DOHH2 (cell line): ENCODE data around the gene MOV10.
"Not testable (repeated sequence)": the region's sequence is repeated elsewhere in the genome, so short reads cannot be mapped to it uniquely, and the experiment has no call there.

Experiments
- H3F3A ChIP-seq: fragments of 200-600 bp; sonication (generic), shearing (Covaris generic); 2 replicates; pipeline ENCODE4 v1.6.0; 2016; ENCODE audit warnings: antibody characterized with exemption, mild to moderate bottlenecking; ENCODE audit not compliant: control insufficient read depth, insufficient read depth
- H3K27ac ChIP-seq: fragments of 200-600 bp; sonication (generic); 2 replicates; pipeline ENCODE4 v1.5.1; 2014; ENCODE audit warnings: low read depth, mild to moderate bottlenecking, low read length, moderate library complexity
- H3K27me3 ChIP-seq: fragments of 200-600 bp; sonication (generic); 2 replicates; pipeline ENCODE4 v1.6.1; 2014; ENCODE audit warnings: mild to moderate bottlenecking, low read length, mixed read lengths; ENCODE audit not compliant: control insufficient read depth
- H3K36me3 ChIP-seq: fragments of 200-600 bp; sonication (generic); 2 replicates; pipeline ENCODE4 v1.6.1; 2014; ENCODE audit warnings: mild to moderate bottlenecking, low read length, moderate library complexity, mixed read lengths; ENCODE audit not compliant: control insufficient read depth
- H3K4me1 ChIP-seq: fragments of 200-600 bp; sonication (generic); 2 replicates; pipeline ENCODE4 v1.6.1; 2014; ENCODE audit warnings: mild to moderate bottlenecking, low read length, mixed read lengths; ENCODE audit not compliant: control insufficient read depth
- H3K4me2 ChIP-seq: fragments of 200-600 bp; sonication (generic); 2 replicates; pipeline ENCODE4 v1.6.0; 2014; ENCODE audit warnings: mild to moderate bottlenecking, low read length, moderate library complexity
- H3K4me3 ChIP-seq: fragments of 200-600 bp; sonication (generic); 2 replicates; pipeline ENCODE4 v1.5.1; 2014; ENCODE audit warnings: mild to moderate bottlenecking, low read length, mixed read lengths
- H3K79me2 ChIP-seq: fragments of 200-600 bp; sonication (generic); 2 replicates; pipeline ENCODE4 v1.6.1; 2014; ENCODE audit warnings: mild to moderate bottlenecking, low read length, mixed read lengths; ENCODE audit not compliant: control insufficient read depth
- H3K9me2 ChIP-seq: fragments of 200-600 bp; sonication (generic); replicated peaks from 2 replicates; pipeline ENCODE4 v1.6.1; 2014; ENCODE audit warnings: mild to moderate bottlenecking, low read length, mixed read lengths; ENCODE audit not compliant: control insufficient read depth
- H3K9me3 ChIP-seq: fragments of 200-600 bp; sonication (generic); 2 replicates; pipeline ENCODE4 v1.6.1; 2014; ENCODE audit warnings: antibody characterized with exemption, low read length, mixed read lengths; ENCODE audit not compliant: control insufficient read depth, insufficient read depth
- H4K20me1 ChIP-seq: fragments of 200-600 bp; sonication (generic); 2 replicates; pipeline ENCODE4 v1.6.0; 2014; ENCODE audit warnings: low read depth, mild to moderate bottlenecking, antibody characterized with exemption, low read length, moderate library complexity; ENCODE audit not compliant: control insufficient read depth, insufficient read depth
- CTCF ChIP-seq: fragments of 200-600 bp; sonication (generic); IDR thresholded peaks from one replicate; pipeline ENCODE4 v1.5.1; 2014; ENCODE audit warnings: antibody characterized with exemption, mild to moderate bottlenecking, low read depth, low read length; ENCODE audit not compliant: poor library complexity, severe bottlenecking
- EZH2phosphoT487 ChIP-seq: fragments of 200-600 bp; sonication (generic); IDR thresholded peaks from 2 replicates; pipeline ENCODE4 v1.6.1; 2017; ENCODE audit warnings: borderline replicate concordance, mild to moderate bottlenecking, antibody characterized with exemption, low read length, moderate library complexity, mixed read lengths

Gene MOV10

DNA sequence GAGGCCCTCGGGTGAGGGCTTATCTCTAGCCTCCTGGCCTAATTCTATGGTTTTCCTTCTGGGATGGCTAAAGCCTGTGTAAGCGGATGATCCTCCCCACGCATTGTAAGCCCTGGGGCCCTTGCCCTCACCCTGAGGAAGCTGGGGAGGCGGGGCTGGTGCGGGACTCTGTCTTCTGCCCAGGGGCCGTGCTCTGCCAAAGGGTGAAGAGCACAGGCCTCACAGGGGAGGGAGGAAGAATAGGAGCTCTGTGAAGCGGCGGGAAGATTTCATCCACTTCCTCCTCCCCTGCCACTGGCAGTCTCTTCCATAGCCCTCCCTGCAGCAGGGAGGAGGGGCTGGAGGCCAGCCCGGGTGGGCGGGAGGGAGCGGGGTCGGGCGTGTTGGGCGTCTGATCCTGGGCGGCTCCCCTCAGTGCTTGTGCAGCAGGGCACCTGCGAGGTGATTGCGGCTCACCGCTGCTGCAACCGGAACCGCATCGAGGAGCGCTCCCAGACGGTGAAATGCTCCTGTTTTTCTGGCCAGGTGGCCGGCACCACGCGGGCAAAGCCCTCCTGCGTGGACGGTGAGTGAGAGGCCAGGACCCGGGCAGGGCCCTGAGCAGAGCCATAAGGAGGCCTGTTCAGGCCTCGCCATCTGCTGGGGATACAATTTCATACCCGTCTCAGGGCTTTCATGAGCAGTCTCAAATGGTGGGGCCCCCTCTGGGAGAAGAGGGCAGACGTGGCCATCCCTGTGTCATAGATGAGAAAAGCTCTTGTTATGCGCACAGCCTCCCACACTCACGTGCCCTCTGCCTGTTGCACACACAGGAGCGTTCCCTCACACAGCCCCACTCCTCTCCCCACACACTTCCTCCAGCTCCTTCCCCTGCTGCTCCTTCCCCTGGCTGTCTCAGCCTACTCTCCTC lies 48.4 kb downstream of the MOV10 start:
- Histone ChIP-seq H3F3A (no peaks in the 10 kb centered on the region), H3K9me3 (no peaks in the 10 kb centered on the region), H3K36me3 (no peaks in the 10 kb centered on the region), H4K20me1 (no peaks in the 10 kb centered on the region), H3K9me2 (no peaks in the 10 kb centered on the region), H3K4me1 (peaks cover 11% of the 10 kb centered on the region; the same call in 1 of the 2 replicates), H3K27me3 (peaks cover 16% of the 10 kb centered on the region), H3K4me3 (no peak overlapping the region), H3K4me2 (no peak overlapping the region), H3K27ac (no peak overlapping the region), H3K79me2 (no peaks in the 10 kb centered on the region)
- TF ChIP-seq EZH2phosphoT487 (no peak), CTCF (no peak)

DNA sequence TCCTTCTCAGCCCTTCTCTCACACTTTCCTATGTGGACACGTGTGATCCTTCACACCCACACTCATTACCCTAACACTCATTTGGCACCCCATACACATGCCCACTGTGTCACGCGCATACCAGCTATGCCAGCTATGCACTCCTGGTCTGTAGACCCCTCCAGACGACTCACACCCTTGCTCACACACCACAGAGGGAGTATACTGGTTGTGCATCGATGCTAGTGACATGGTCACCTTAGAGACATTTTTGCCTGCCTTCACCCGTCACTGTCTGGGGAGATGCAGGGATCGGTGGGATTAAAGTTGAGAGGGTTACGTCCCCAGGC lies 49.0 kb downstream of the MOV10 start:
- H3K9me3 ChIP-seq = no peaks in the 10 kb centered on the region
- H3K27ac ChIP-seq = no peak overlapping the region
- H3K4me1 ChIP-seq = peaks cover 10% of the 10 kb centered on the region; the same call in 1 of the 2 replicates
- no peaks in the 10 kb centered on the region for H3K9me2 ChIP-seq
- no peaks in the 10 kb centered on the region for H4K20me1 ChIP-seq
- no peaks in the 10 kb centered on the region for H3K36me3 ChIP-seq
- no peak overlapping the region for H3K4me2 ChIP-seq
- no peaks in the 10 kb centered on the region for H3F3A ChIP-seq
- no peak overlapping the region for H3K4me3 ChIP-seq
- TF ChIP-seq CTCF = no peak
- no peak for TF ChIP-seq EZH2phosphoT487
- H3K27me3 ChIP-seq = peaks cover 14% of the 10 kb centered on the region
- H3K79me2 ChIP-seq = no peaks in the 10 kb centered on the region

DNA sequence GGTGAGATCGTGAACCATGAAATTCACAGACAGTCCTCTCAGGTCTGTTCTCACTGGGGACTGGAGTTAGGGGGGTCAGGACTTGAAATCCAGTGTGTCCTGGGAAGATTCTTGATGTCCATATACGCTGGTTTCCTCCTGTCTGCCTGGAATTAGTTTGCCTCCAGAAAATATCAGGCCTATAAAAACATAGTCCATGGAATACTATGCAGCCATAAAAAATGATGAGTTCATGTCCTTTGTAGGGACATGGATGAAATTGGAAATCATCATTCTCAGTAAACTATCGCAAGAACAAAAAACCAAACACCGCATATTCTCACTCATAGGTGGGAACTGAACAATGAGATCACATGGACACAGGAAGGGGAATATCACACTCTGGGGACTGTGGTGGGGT lies 49.8 kb downstream of the MOV10 start:
- H3K9me2 ChIP-seq = not testable (repeated sequence)

GRCh38 chr1:112727716-112728115 lies 53.3 kb downstream of the MOV10 start:
- TF ChIP-seq EZH2phosphoT487 (no peak), CTCF (no peak)
- no peak overlapping the region for H3K4me3 ChIP-seq
- H4K20me1 ChIP-seq = no peaks in the 10 kb centered on the region
- H3K9me2 ChIP-seq = no peaks in the 10 kb centered on the region
- no peaks in the 10 kb centered on the region for H3K79me2 ChIP-seq
- H3K36me3 ChIP-seq = no peaks in the 10 kb centered on the region
- no peak overlapping the region for H3K4me2 ChIP-seq
- H3K27me3 ChIP-seq = peaks cover 3% of the 10 kb centered on the region; the same call in 1 of the 2 replicates
- no peak overlapping the region for H3K27ac ChIP-seq
- H3F3A ChIP-seq = no peaks in the 10 kb centered on the region
- peaks cover 35% of the 10 kb centered on the region for H3K4me1 ChIP-seq
- H3K9me3 ChIP-seq = no peaks in the 10 kb centered on the region

More for the DNA sequence above, 49.8 kb downstream of the MOV10 start:
- H3K4me1 ChIP-seq, H3K4me2 ChIP-seq, H4K20me1 ChIP-seq, H3K36me3 ChIP-seq, H3F3A ChIP-seq, H3K9me3 ChIP-seq, H3K27ac ChIP-seq, H3K27me3 ChIP-seq, H3K4me3 ChIP-seq, H3K79me2 ChIP-seq: not testable (repeated sequence)

DNA sequence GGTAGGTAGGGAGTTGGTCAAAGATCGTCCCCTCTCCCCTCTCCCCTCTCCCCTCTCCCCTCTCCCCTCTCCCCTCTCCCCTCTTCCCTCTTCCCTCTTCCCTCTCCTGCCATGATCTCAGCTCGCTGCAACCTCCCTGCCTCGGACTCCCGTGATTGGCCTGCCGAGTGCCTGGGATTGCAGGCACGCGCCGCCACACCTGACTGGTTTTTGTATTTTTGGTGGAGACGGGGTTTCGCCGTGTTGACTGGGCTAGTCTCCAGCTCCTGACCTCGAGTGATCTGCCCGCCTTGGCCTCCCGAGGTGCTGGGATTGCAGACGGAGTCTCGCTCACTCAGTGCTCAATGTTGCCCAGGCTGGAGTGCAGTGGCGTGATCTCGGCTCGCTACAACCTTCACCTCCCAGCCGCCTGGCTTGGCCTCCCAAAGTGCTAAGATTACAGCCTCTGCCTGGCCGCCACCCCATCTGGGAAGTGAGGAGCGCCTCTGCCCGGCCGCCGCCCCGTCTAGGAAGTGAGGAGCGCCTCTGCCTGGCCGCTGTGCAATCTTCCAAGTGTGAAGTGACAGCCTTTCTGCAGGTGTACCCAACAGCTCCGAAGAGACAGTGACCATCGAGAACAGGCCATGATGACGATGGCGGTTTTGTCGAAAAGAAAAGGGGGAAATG lies 54.0 kb downstream of the MOV10 start:
- not testable (repeated sequence) for H3F3A ChIP-seq, H3K79me2 ChIP-seq, H3K36me3 ChIP-seq, H3K27ac ChIP-seq, H4K20me1 ChIP-seq, H3K9me2 ChIP-seq, H3K9me3 ChIP-seq, H3K4me3 ChIP-seq, H3K27me3 ChIP-seq, H3K4me2 ChIP-seq
- H3K4me1 ChIP-seq = peaks cover 35% of the 10 kb centered on the region
